H9 (cell line): ENCODE data around the gene GLT1D1. TPM values are rescaled to one million over a fixed set of nuclear protein-coding genes. Genes with fewer than 3 reads are reported as not detected.
"Not testable (repeated sequence)": the region's sequence is repeated elsewhere in the genome, so short reads cannot be mapped to it uniquely, and the experiment has no call there.

Experiments used
- DNase-seq: peaks from one replicate; pipeline ENCODE4 v3.0.0-alpha.2; 2017
- H2AFZ ChIP-seq: one replicate; pipeline ENCODE4 v1.6.1; 2013; ENCODE audit warnings: mild to moderate bottlenecking, low read length, control low read depth, moderate library complexity
- H2AK5ac ChIP-seq: 2 replicates; pipeline ENCODE4 v1.6.1; 2013; ENCODE audit warnings: low read length, control low read depth, mixed read lengths; ENCODE audit not compliant: insufficient read length
- H2BK120ac ChIP-seq: one replicate; pipeline ENCODE4 v1.6.1; 2013; ENCODE audit warnings: low read depth, mild to moderate bottlenecking, low read length, control low read depth, inconsistent platforms; ENCODE audit not compliant: poor library complexity, severe bottlenecking
- H2BK12ac ChIP-seq: 2 replicates; pipeline ENCODE4 v1.6.1; 2013; ENCODE audit warnings: low read length, control low read depth, mixed read lengths, low read depth; ENCODE audit not compliant: insufficient read length
- H2BK15ac ChIP-seq: 2 replicates; pipeline ENCODE4 v1.6.1; 2013; ENCODE audit warnings: low read depth, low read length, control low read depth
- H2BK20ac ChIP-seq: one replicate; pipeline ENCODE4 v1.6.1; 2013; ENCODE audit warnings: low read depth, mild to moderate bottlenecking, low read length, control low read depth, inconsistent platforms; ENCODE audit not compliant: poor library complexity, severe bottlenecking
- H2BK5ac ChIP-seq: 2 replicates; pipeline ENCODE4 v1.6.1; 2013; ENCODE audit warnings: low read length, control low read depth, mixed read lengths; ENCODE audit not compliant: insufficient read length
- H3K14ac ChIP-seq: 2 replicates; pipeline ENCODE4 v1.6.1; 2013; ENCODE audit warnings: low read length, control low read depth; ENCODE audit not compliant: insufficient read depth
- H3K18ac ChIP-seq: 2 replicates; pipeline ENCODE4 v1.6.1; 2013; ENCODE audit warnings: low read depth, mild to moderate bottlenecking, mixed read lengths, low read length, control low read depth; ENCODE audit not compliant: insufficient read length
- H3K23ac ChIP-seq: 2 replicates; pipeline ENCODE4 v1.6.1; 2013; ENCODE audit warnings: low read length, control low read depth, mixed read lengths, low read depth; ENCODE audit not compliant: insufficient read length
- H3K23me2 ChIP-seq: 2 replicates; pipeline ENCODE4 v1.6.1; 2013; ENCODE audit warnings: low read depth, mild to moderate bottlenecking, mixed read lengths, low read length, control low read depth; ENCODE audit not compliant: insufficient read length, poor library complexity, severe bottlenecking
- H3K27ac ChIP-seq: 2 replicates; pipeline ENCODE4 v1.5.1; 2013; ENCODE audit warnings: low read length, control low read depth, mixed read lengths, low read depth; ENCODE audit not compliant: insufficient read length
- H3K27me3 ChIP-seq: 2 replicates; pipeline ENCODE4 v1.6.1; 2013; ENCODE audit warnings: low read length, control low read depth, inconsistent platforms; ENCODE audit not compliant: insufficient read depth
- H3K4ac ChIP-seq: 2 replicates; pipeline ENCODE4 v1.6.1; 2013; ENCODE audit warnings: low read depth, mild to moderate bottlenecking, control low read depth, inconsistent platforms, low read length, moderate library complexity
- H3K4me1 ChIP-seq: 2 replicates; pipeline ENCODE4 v1.6.1; 2013; ENCODE audit warnings: low read length, control low read depth, inconsistent platforms; ENCODE audit not compliant: insufficient read depth
- H3K4me2 ChIP-seq: 2 replicates; pipeline ENCODE4 v1.6.1; 2013; ENCODE audit warnings: low read length, control low read depth, mixed read lengths; ENCODE audit not compliant: insufficient read length, insufficient read depth
- H3K56ac ChIP-seq: 2 replicates; pipeline ENCODE4 v1.6.1; 2013; ENCODE audit warnings: low read depth, mild to moderate bottlenecking, mixed read lengths, low read length, control low read depth; ENCODE audit not compliant: insufficient read length
- H3K79me1 ChIP-seq: 2 replicates; pipeline ENCODE4 v1.6.1; 2013; ENCODE audit warnings: low read depth, mild to moderate bottlenecking, moderate library complexity, low read length, control low read depth, inconsistent platforms; ENCODE audit not compliant: insufficient read depth, poor library complexity, severe bottlenecking
- H3K79me2 ChIP-seq: 2 replicates; pipeline ENCODE4 v1.6.1; 2013; ENCODE audit warnings: low read length, control low read depth, inconsistent platforms; ENCODE audit not compliant: insufficient read depth
- H3K9ac ChIP-seq: 2 replicates; pipeline ENCODE4 v1.6.1; 2013; ENCODE audit warnings: low read length, control low read depth, mixed read lengths; ENCODE audit not compliant: insufficient read length; ENCODE audit errors: extremely low read depth
- H3K9me3 ChIP-seq: one replicate; pipeline ENCODE4 v1.6.1; 2013; ENCODE audit warnings: low read depth, low read length, inconsistent platforms; ENCODE audit not compliant: control insufficient read depth
- H3T11ph ChIP-seq: one replicate; pipeline ENCODE4 v1.6.1; 2013; ENCODE audit warnings: mild to moderate bottlenecking, low read length, control low read depth, inconsistent platforms
- H4K20me1 ChIP-seq: one replicate; pipeline ENCODE4 v1.6.1; 2013; ENCODE audit not compliant: control insufficient read depth, insufficient read length, insufficient read depth
- H4K5ac ChIP-seq: 2 replicates; pipeline ENCODE4 v1.6.1; 2013; ENCODE audit warnings: low read depth, mild to moderate bottlenecking, mixed read lengths, low read length, control low read depth; ENCODE audit not compliant: insufficient read length
- H4K8ac ChIP-seq: replicated peaks from 2 replicates; pipeline ENCODE4 v1.6.1; 2013; ENCODE audit warnings: low read length, control low read depth, mixed read lengths, low read depth; ENCODE audit not compliant: insufficient read length
- H4K91ac ChIP-seq: 2 replicates; pipeline ENCODE4 v1.6.1; 2013; ENCODE audit warnings: low read depth, mild to moderate bottlenecking, moderate library complexity, mixed read lengths, low read length, control low read depth; ENCODE audit not compliant: insufficient read length
- H3K27ac Mint-ChIP-seq, 3 experiments: 2 replicates in 2 of 3; 3 replicates in 1 of 3; pipeline ENCODE4 v1.8.0; 2020 to 2021; ENCODE audit warnings: mixed read lengths in 3 of 3, mild to moderate bottlenecking in 1 of 3, moderate library complexity in 1 of 3
- H3K27me3 Mint-ChIP-seq: 2 replicates; pipeline ENCODE4 v1.8.0; 2021; ENCODE audit warnings: low read depth, mild to moderate bottlenecking, moderate library complexity, mixed read lengths
- H3K36me3 Mint-ChIP-seq, 3 experiments: 2 replicates in 2 of 3; 3 replicates in 1 of 3; pipeline ENCODE4 v1.8.0; 2020 to 2021; ENCODE audit warnings: low read depth in 3 of 3, mixed read lengths in 3 of 3; ENCODE audit not compliant: insufficient read depth in 1 of 3
- H3K4me1 Mint-ChIP-seq, 2 experiments: 2 replicates each; pipeline ENCODE4 v1.8.0; 2020; ENCODE audit warnings: mixed read lengths in 2 of 2
- H3K4me3 Mint-ChIP-seq, 2 experiments: 2 replicates in 1 of 2; 3 replicates in 1 of 2; pipeline ENCODE4 v1.8.0; 2020 to 2021; ENCODE audit warnings: mild to moderate bottlenecking in 2 of 2, mixed read lengths in 2 of 2, moderate library complexity in 1 of 2
- H3K9me3 Mint-ChIP-seq, 2 experiments: 2 replicates in 1 of 2; 3 replicates in 1 of 2; pipeline ENCODE4 v1.8.0; 2020; ENCODE audit warnings: mild to moderate bottlenecking in 2 of 2, mixed read lengths in 2 of 2, moderate library complexity in 1 of 2
- CTCF ChIP-seq: fragments of 200-600 bp; sonication (generic); conservative IDR thresholded peaks from 3 replicates; pipeline ENCODE4 v1.8.0; 2021; ENCODE audit warnings: antibody characterized with exemption, mild to moderate bottlenecking
- WGBS: extraction: QIAGEN DNeasy Blood & Tissue Kit; methylation state at CpG from one replicate; pipeline ENCODE4 v1.1.7; 2013; ENCODE audit warnings: missing lambda C conversion rate, low lambda C conversion rate, mixed read lengths; ENCODE audit not compliant: insufficient read length; ENCODE audit errors: extremely low coverage; 5-methylcytosine and 5-hydroxymethylcytosine counted together
- total RNA-seq: library from RNA; stranded (reverse); gene quantifications from 2 replicates; pipeline ENCODE4 v1.2.1, GENCODE V29; 2021

The GLT1D1 gene
- total RNA-seq, 1 experiment from 2014 or later: 7.0 TPM

GRCh38 chr12:128848371-128848770 is 4.9 kb upstream of the GLT1D1 start:
- no peaks in the 10 kb centered on the region for H3K79me2 ChIP-seq
- no peak overlapping the region for H4K8ac ChIP-seq
- no peak overlapping the region for H3K56ac ChIP-seq
- Mint-ChIP-seq H3K36me3 (peaks cover 0 to 4% (median 2%) of the 10 kb centered on the region in 3 experiments; a peak in 2 of 7 replicates), H3K4me1 (peaks cover 11 to 16% of the 10 kb centered on the region in 2 experiments), H3K9me3 (peaks cover 0 to under 1% of the 10 kb centered on the region in 2 experiments; a peak in 2 of 5 replicates), H3K4me3 (no peak overlapping the region), H3K27me3 (peaks cover 29% of the 10 kb centered on the region), H3K27ac (no peak overlapping the region)
- no peak overlapping the region for H3T11ph ChIP-seq
- H3K4me1 ChIP-seq: no peaks in the 10 kb centered on the region; the same call in 1 of the 2 replicates
- H3K23me2 ChIP-seq: no peaks in the 10 kb centered on the region
- no peak overlapping the region for H3K9ac ChIP-seq
- H3K4me2 ChIP-seq: no peak overlapping the region
- H4K5ac ChIP-seq: no peak overlapping the region
- H2AK5ac ChIP-seq: no peak overlapping the region
- DNase-seq: no peak
- no peaks in the 10 kb centered on the region for H4K20me1 ChIP-seq
- whole genome bisulfite sequencing: no CpG with 5 or more reads among the region's 14 CpGs
- H3K27ac ChIP-seq: no peak overlapping the region
- H2AFZ ChIP-seq: no peak overlapping the region
- H3K14ac ChIP-seq: no peak overlapping the region; the same call in 1 of the 2 replicates
- no peak overlapping the region for H3K4ac ChIP-seq
- no peak overlapping the region for H2BK5ac ChIP-seq
- no peak for TF ChIP-seq CTCF
- no peaks in the 10 kb centered on the region for H3K79me1 ChIP-seq
- H2BK120ac ChIP-seq: no peak overlapping the region
- H3K27me3 ChIP-seq: peaks cover 4% of the 10 kb centered on the region; the same call in 1 of the 2 replicates
- no peaks in the 10 kb centered on the region for H3K9me3 ChIP-seq
- no peak overlapping the region for H3K18ac ChIP-seq
- H3K23ac ChIP-seq: no peak overlapping the region
- no peak overlapping the region for H4K91ac ChIP-seq
- no peak overlapping the region for H2BK20ac ChIP-seq
- H2BK15ac ChIP-seq: no peak overlapping the region
- no peak overlapping the region for H2BK12ac ChIP-seq

GRCh38 chr12:128849806-128850205 is 3.5 kb upstream of the GLT1D1 start:
- H2AK5ac ChIP-seq, H3T11ph ChIP-seq, H3K9me3 ChIP-seq, H4K5ac ChIP-seq, H3K9ac ChIP-seq, H3K14ac ChIP-seq, H2BK120ac ChIP-seq, H4K91ac ChIP-seq, H2AFZ ChIP-seq, H3K4ac ChIP-seq, H2BK5ac ChIP-seq, H3K9me3 Mint-ChIP-seq, H4K20me1 ChIP-seq, H2BK12ac ChIP-seq, H3K4me1 ChIP-seq, H3K56ac ChIP-seq, H3K18ac ChIP-seq, H3K23me2 ChIP-seq, H3K4me2 ChIP-seq, DNase-seq, H2BK20ac ChIP-seq, H3K79me1 ChIP-seq, H2BK15ac ChIP-seq, H3K36me3 Mint-ChIP-seq, H4K8ac ChIP-seq, H3K4me3 Mint-ChIP-seq, H3K27ac ChIP-seq, H3K27me3 ChIP-seq, H3K79me2 ChIP-seq, H3K23ac ChIP-seq: not testable (repeated sequence)
- H3K27ac Mint-ChIP-seq: peak overlapping the region in 1 of 3 experiments; percentile 40; a peak in 1 of 7 replicates
- H3K4me1 Mint-ChIP-seq: peaks cover 14 to 25% of the 10 kb centered on the region in 2 experiments
- WGBS: no CpG with 5 or more reads among the region's 6 CpGs
- peaks cover 33% of the 10 kb centered on the region for H3K27me3 Mint-ChIP-seq
